ENCODE data around the gene BTBD19.

Gene BTBD19

DNA sequence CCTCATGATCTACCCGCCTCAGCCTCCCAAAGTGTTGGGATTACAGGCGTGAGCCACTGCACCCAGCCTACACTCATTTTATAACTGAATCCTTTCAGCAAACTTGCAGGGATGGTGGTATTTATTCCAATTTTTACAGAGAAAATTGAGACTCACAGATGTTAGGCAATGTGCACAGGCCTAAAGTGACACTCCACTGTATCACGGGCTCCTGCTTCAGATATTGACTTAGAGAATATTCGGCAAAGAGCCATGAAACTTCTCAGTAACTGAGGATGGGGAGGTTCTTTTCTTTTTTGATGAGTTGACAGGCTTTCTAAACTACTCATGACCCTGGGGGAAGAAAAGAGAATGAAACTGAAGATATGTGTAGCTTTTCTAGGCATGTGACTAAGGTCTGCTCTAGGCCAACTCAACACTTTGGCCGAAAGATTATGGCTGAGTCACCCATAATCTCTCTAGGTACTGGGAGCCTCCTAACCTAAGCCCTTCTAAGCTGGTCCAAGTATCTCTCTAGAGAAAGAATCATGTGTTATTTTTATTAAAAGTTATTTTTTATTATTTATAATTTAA lies 54.6 kb downstream of the BTBD19 start:
- no peak for DNase-seq

All from left hindlimb (tissue), 1 donor.